Stimulated activated CD8-positive, alpha-beta memory T cell treated with anti-CD3 and anti-CD28 coated beads, Interleukin-15, amount 100 ng/mL, for 24 hours (primary cell): ENCODE results near the gene SLC13A5.

Source experiments
- DNase-seq: peaks from one replicate; pipeline ENCODE4 v3.0.0-alpha.2; 2020; ENCODE audit warnings: low read depth

Gene SLC13A5

DNA sequence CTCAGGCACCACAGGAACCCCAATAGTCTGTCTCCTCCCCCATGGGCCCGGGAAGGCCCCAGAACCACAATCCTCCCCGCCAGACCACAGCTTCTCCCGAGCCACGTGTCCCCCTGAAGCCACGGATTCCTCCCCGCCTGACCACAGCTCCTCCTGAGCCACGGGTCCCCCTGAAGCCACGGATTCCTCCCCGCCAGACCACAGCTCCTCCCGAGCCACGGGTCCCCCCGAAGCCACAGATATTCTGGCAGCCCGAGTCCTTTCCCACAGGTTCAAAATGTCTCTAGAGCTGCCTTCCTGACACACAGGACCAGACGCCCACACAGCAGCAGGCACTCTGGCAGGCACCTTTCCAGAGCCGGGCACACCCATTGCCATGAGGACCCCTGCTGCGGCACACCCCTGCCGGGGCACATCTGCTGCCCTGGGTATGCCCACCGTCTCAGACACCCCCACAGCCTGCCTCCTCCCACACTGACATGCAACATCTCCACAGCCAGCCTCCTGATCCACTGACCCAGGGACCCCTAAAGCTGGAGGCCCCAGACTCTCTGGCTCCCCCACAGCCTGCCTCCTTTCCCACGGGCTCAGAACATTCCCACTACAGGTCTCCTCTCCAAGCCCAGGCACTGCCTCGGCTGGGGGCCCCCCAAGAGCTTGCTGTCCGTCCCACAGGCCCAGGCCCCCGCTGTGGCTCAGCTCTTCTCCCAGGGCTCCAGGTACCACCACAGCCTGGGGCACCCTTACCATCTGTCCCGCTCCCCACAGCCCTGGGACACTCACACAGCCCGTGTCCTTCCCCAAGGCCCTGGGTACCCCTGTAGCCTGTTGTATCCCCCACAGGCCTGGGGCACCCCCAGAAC is 74.9 kb downstream of the SLC13A5 start:
- no peak for DNase-seq

DNA sequence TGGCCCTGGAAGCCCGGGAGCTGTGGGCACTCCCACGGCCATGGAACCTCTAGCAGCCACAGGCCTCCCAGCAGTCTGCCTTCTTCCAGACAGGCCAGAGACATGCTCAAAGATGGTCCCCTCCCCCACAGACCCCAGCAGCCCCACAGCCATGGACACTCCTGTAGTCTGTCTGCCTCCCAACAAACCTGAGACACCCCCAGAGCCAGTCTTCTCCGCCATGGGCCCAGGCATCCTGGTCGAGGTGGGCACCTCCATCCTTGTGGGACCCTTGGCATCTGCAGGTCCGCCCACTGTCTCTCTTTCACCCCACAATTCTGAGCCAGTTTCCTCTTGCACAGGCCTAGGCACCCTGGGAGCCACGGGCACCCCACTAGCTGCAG is 75.7 kb downstream of the SLC13A5 start:
- DNase-seq, result no peak

DNA sequence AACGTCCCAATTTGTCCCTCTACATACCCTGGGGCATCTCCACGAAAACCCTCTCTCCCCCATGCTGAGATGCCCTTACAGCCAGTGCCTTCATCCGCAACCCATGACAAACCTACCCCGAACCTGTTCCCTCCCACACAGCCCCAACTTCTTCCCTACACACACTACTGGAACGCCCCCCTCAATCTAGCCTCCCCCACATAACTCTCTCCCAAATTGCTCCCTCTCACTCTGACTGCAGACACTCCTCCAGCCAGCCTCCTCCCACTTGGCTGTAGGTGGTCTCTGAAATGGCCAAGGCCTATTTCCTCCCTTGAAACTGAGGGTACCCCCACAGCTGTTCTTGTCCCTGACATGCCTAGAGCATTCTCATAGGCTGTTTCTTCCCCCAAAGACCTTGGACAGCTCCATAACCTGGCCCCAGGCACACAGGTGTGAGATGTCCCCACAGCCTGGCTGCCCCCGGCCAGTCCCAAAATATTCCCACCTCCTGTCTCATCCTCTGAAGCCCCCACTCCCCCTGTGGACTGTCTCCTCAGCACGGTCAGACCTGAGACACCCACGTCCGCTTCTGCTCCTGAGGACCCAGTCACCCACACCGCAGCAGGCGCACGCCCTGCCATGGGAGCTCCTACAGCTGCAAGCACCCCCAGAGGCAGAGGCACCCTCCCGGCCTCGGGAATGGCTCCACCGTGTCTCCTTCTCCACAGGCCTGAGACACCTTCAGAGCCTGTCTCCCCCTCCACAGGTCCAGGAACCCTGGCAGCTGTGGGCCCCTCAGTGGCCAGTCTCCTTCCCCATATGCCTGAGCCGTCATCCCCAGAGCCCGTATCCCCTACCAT is 76.3 kb downstream of the SLC13A5 start:
- DNase-seq, result no peak

DNA sequence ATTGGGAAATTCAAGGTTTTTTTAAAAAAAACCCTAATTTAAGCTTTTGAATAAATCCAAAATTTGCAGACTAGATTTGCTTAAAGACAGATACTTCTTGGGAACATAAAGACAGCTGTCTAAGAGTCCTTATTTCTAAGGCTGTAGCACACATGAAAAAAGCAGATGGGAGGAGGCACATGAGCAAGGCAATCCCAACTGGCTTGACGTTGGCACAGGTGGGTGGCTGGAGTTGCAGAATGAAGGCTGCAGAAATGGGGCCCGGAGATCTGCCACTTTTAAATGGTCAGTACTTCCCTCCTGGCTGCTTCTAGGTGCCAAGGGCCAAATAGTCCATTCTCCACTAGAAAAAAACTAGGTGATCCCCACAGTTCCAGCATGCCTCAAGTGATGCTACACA is 77.1 kb downstream of the SLC13A5 start:
- no peak for DNase-seq
